ENCODE results near the gene MAN1A2. TPM values are rescaled to one million over a fixed set of nuclear protein-coding genes. Genes with fewer than 3 reads are reported as not detected.

MAN1A2 gene
- total RNA-seq, 1 donor from 2014 or later, result 37.4 TPM

- no peak for DNase-seq
Observed at GRCh38 chr1:117561071-117561470, 193.8 kb downstream of the MAN1A2 start.

GRCh38 chr1:117561551-117561950 lies 194.3 kb downstream of the MAN1A2 start:
- DNase-seq, result no peak

GRCh38 chr1:117562581-117563491 lies 195.6 kb downstream of the MAN1A2 start:
- DNase-seq, result no peak

- no peak for DNase-seq
Observed at GRCh38 chr1:117563492-117563875, 196.2 kb downstream of the MAN1A2 start.

- no peak for DNase-seq
Observed at GRCh38 chr1:117564227-117565075, 197.2 kb downstream of the MAN1A2 start.

GRCh38 chr1:117565076-117565556 lies 197.9 kb downstream of the MAN1A2 start:
- DNase-seq, result peak; percentile 9

GRCh38 chr1:117565745-117566455 lies 198.7 kb downstream of the MAN1A2 start:
- DNase-seq, result no peak

- DNase-seq, result no peak
Observed at GRCh38 chr1:117566556-117566955, 199.3 kb downstream of the MAN1A2 start.

GRCh38 chr1:117567435-117567834 lies 200.2 kb downstream of the MAN1A2 start:
- no peak for DNase-seq

GRCh38 chr1:117567976-117568375 lies 200.7 kb downstream of the MAN1A2 start:
- no peak for DNase-seq

- DNase-seq, result no peak
Observed at GRCh38 chr1:117568999-117569398, 201.8 kb downstream of the MAN1A2 start.

GRCh38 chr1:117569856-117570255 lies 202.6 kb downstream of the MAN1A2 start:
- peak; percentile 77 for DNase-seq

- DNase-seq, result no peak
Observed at GRCh38 chr1:117570988-117571409, 203.8 kb downstream of the MAN1A2 start.

- no peak for DNase-seq
Observed at GRCh38 chr1:117571496-117571895, 204.2 kb downstream of the MAN1A2 start.

GRCh38 chr1:117572546-117572945 lies 205.3 kb downstream of the MAN1A2 start:
- no peak for DNase-seq

- DNase-seq, result no peak
Observed at GRCh38 chr1:117573386-117574023, 206.3 kb downstream of the MAN1A2 start.

GRCh38 chr1:117574161-117574835 lies 207.0 kb downstream of the MAN1A2 start:
- DNase-seq, result no peak

- no peak for DNase-seq
Observed at GRCh38 chr1:117575586-117576225, 208.5 kb downstream of the MAN1A2 start.

GRCh38 chr1:117576236-117576635 lies 209.0 kb downstream of the MAN1A2 start:
- no peak for DNase-seq

- DNase-seq, result no peak
Observed at GRCh38 chr1:117577191-117577885, 210.1 kb downstream of the MAN1A2 start.

Data from skin of body (tissue), 2 donors.